HG02981 (cell line): Measurements from ENCODE around the gene MEP1A.
"Not testable (repeated sequence)": the region's sequence is repeated elsewhere in the genome, so short reads cannot be mapped to it uniquely, and the experiment has no call there.

Experiments used
- ATAC-seq: cut with Tn5 transposase; IDR thresholded peaks from one replicate; pipeline ENCODE4 v1.9.1; 2021; ENCODE audit warnings: mild to moderate bottlenecking, moderate library complexity; ENCODE audit not compliant: unreplicated experiment

Gene MEP1A

GRCh38 chr6:46832816-46833215 is 39.6 kb downstream of the MEP1A start:
- no peak for ATAC-seq

- ATAC-seq: not testable (repeated sequence)
Measured at GRCh38 chr6:46834257-46834916, 41.2 kb downstream of the MEP1A start.

- not testable (repeated sequence) for ATAC-seq
Measured at GRCh38 chr6:46834991-46835390, 41.8 kb downstream of the MEP1A start.

GRCh38 chr6:46838033-46838432 is 44.8 kb downstream of the MEP1A start:
- ATAC-seq: no peak

GRCh38 chr6:46842252-46842846 is 49.2 kb downstream of the MEP1A start:
- ATAC-seq: not testable (repeated sequence)

- no peak for ATAC-seq
Measured at GRCh38 chr6:46845126-46845525, 51.9 kb downstream of the MEP1A start.

GRCh38 chr6:46848684-46849360 is 55.6 kb downstream of the MEP1A start:
- peak; percentile 96 for ATAC-seq

- no peak for ATAC-seq
Measured at GRCh38 chr6:46849361-46849690, 56.1 kb downstream of the MEP1A start.

GRCh38 chr6:46850792-46851191 is 57.6 kb downstream of the MEP1A start:
- no peak for ATAC-seq

GRCh38 chr6:46851576-46851975 is 58.4 kb downstream of the MEP1A start:
- not testable (repeated sequence) for ATAC-seq

GRCh38 chr6:46855966-46856365 is 62.8 kb downstream of the MEP1A start:
- ATAC-seq: peak; percentile 59

GRCh38 chr6:46862381-46862780 is 69.2 kb downstream of the MEP1A start:
- no peak for ATAC-seq

GRCh38 chr6:46863791-46864190 is 70.6 kb downstream of the MEP1A start:
- ATAC-seq: no peak

GRCh38 chr6:46865221-46865620 is 72.0 kb downstream of the MEP1A start:
- no peak for ATAC-seq

GRCh38 chr6:46867411-46867810 is 74.2 kb downstream of the MEP1A start:
- ATAC-seq: no peak

GRCh38 chr6:46876126-46876525 is 82.9 kb downstream of the MEP1A start:
- ATAC-seq: no peak

- ATAC-seq: no peak
Measured at GRCh38 chr6:46879003-46879402, 85.8 kb downstream of the MEP1A start.

GRCh38 chr6:46882645-46883044 is 89.5 kb downstream of the MEP1A start:
- ATAC-seq: no peak

GRCh38 chr6:46888031-46888430 is 94.8 kb downstream of the MEP1A start:
- no peak for ATAC-seq

GRCh38 chr6:46888578-46888977 is 95.4 kb downstream of the MEP1A start:
- ATAC-seq: no peak
